Stomach (tissue), 9 donors: ENCODE data around the gene ZNF609. TPM values are rescaled to one million over a fixed set of nuclear protein-coding genes. Genes with fewer than 3 reads are reported as not detected.

Experiments used
- DNase-seq, 2 donors: peaks; one replicate each; pipeline versions ENCODE4 v3.0.0 to v3.0.0-alpha.2; 2013 to 2019
- H3K27ac ChIP-seq, 5 donors: fragments of 200-600 bp in 4 of 5; sonication (generic) in 4 of 5; one replicate each; pipeline ENCODE4 v1.5.1; 2013 to 2019; ENCODE audit warnings: mild to moderate bottlenecking in 1 of 5, moderate library complexity in 1 of 5
- H3K27me3 ChIP-seq, 3 donors: fragments of 200-600 bp; sonication (generic); one replicate each; pipeline ENCODE4 v1.5.1; 2017 to 2019; ENCODE audit warnings: mixed run types in 1 of 3
- H3K36me3 ChIP-seq, 4 donors: fragments of 200-600 bp; sonication (generic); 1 replicate in 3 of 4; 2 replicates in 1 of 4; pipeline ENCODE4 v1.5.1; 2016 to 2019
- H3K4me1 ChIP-seq, 4 donors: fragments of 200-600 bp; sonication (generic); one replicate each; pipeline ENCODE4 v1.5.1; 2016 to 2019
- H3K4me3 ChIP-seq, 4 donors: fragments of 200-600 bp; sonication (generic) in 3 of 4; one replicate each; pipeline ENCODE4 v1.5.1; 2016 to 2019; ENCODE audit warnings: mild to moderate bottlenecking in 1 of 4
- H3K9me3 ChIP-seq, 4 donors: fragments of 200-600 bp; sonication (generic); one replicate each; pipeline ENCODE4 v1.5.1; 2016 to 2019
- CTCF ChIP-seq, 7 experiments: fragments of 450-650 bp in 4 of 7; fragments of 200-600 bp in 3 of 7; sonication (generic) in 3 of 7; IDR thresholded peaks; one replicate each; pipeline ENCODE4 v1.5.1; 2016 to 2019; ENCODE audit warnings: antibody characterized with exemption in 7 of 7, control low read depth in 2 of 7, mild to moderate bottlenecking in 1 of 7
- EP300 ChIP-seq: sonication (generic); formaldehyde crosslinking; IDR thresholded peaks from one replicate; pipeline ENCODE4 v1.6.1; 2017; ENCODE audit warnings: antibody characterized with exemption
- POLR2A ChIP-seq, 4 donors: fragments of 450-650 bp; IDR thresholded peaks; one replicate each; pipeline ENCODE4 v1.6.1; 2016; ENCODE audit warnings: antibody characterized with exemption in 4 of 4, control low read depth in 2 of 4, mild to moderate bottlenecking in 1 of 4, moderate library complexity in 1 of 4
- POLR2AphosphoS5 ChIP-seq, 3 donors: sonication (generic); formaldehyde crosslinking; IDR thresholded peaks; one replicate each; pipeline ENCODE4 v1.6.1; 2016; ENCODE audit warnings: antibody characterized with exemption in 3 of 3
- WGBS, 5 donors: extraction: QIAGEN DNeasy Blood & Tissue Kit in 3 of 5; methylation state at CpG; one replicate each; pipeline versions ENCODE4 v1.1.5 to v1.1.7; 2013 to 2018; 5-methylcytosine and 5-hydroxymethylcytosine counted together
- intact Hi-C: fragments of 100-400 bp; cut with DNase I; formaldehyde crosslinking; loops from one replicate; pipeline ENCODE4 v1.15.1; 2023; ENCODE audit warnings: low total_unique reads
- polyA plus RNA-seq, 3 donors: library from polyadenylated mRNA; stranded (reverse); fragments of 200-250 nt; gene quantifications; one replicate each; pipeline ENCODE4 v1.2.3, GENCODE V29; 2013
- total RNA-seq, 5 donors: library from RNA; depleted of rRNA; stranded (reverse); fragments of >200 nt; gene quantifications; one replicate each; pipeline versions ENCODE4 v1.1.0 to v1.2.3, GENCODE V29; 2014 to 2016
- donor health status: healthy with polysubstance abuse.
- donor health status: Bipolar disorder and iron deficiency.
- donor health status: healthy.

Gene ZNF609
- total and polyA plus RNA-seq, 8 donors = 2.7 to 64.7 (median 27.0) TPM

- intact Hi-C loops = no loop called here
- H3K36me3 ChIP-seq = no peaks in the 10 kb centered on the region
- peak overlapping the region in 1 of 5 donors; percentile 20 for H3K27ac ChIP-seq
- no peaks in the 10 kb centered on the region for H3K27me3 ChIP-seq
- WGBS, 5 donors = 42 to 81% (median 66%) methylated on average over 1 of the region's 1 CpG
- TF ChIP-seq POLR2AphosphoS5 (IDR thresholded peaks at IDR 0.05) (no peak), EP300 (no peak), CTCF (IDR thresholded peaks at IDR 0.05) (no peak), POLR2A (IDR thresholded peaks at IDR 0.05) (no peak)
- H3K4me1 ChIP-seq = peaks cover 3 to 34% (median 26%) of the 10 kb centered on the region in 4 donors
- no peak for DNase-seq
- H3K4me3 ChIP-seq = no peak overlapping the region
- H3K9me3 ChIP-seq = no peaks in the 10 kb centered on the region
Observed at GRCh38 chr15:64574301-64575017, 114.1 kb downstream of the ZNF609 start.

- WGBS, 5 donors = 95 to 97% (median 95%) methylated on average over 9 of the region's 9 CpGs
- TF ChIP-seq POLR2AphosphoS5 (IDR thresholded peaks at IDR 0.05) = no peak
- TF ChIP-seq EP300 = no peak
- TF ChIP-seq POLR2A (IDR thresholded peaks at IDR 0.05) = no peak
- TF ChIP-seq CTCF (IDR thresholded peaks at IDR 0.05) = no peak
- no peak overlapping the region for H3K4me3 ChIP-seq
- H3K4me1 ChIP-seq = peaks cover 0 to 4% (median 0%) of the 10 kb centered on the region in 4 donors
- H3K36me3 ChIP-seq = no peaks in the 10 kb centered on the region
- H3K27me3 ChIP-seq = no peaks in the 10 kb centered on the region
- H3K9me3 ChIP-seq = peaks cover 0 to 12% (median 8%) of the 10 kb centered on the region in 4 donors
- DNase-seq = peak in 1 of 2 donors; percentile 27
- no peak overlapping the region for H3K27ac ChIP-seq
- intact Hi-C loops = no loop called here
Observed at GRCh38 chr15:64580696-64581407, 120.5 kb downstream of the ZNF609 start.

GRCh38 chr15:64581408-64581761 is 121.0 kb downstream of the ZNF609 start:
- H3K4me1 ChIP-seq = peaks cover 0 to 4% (median 3%) of the 10 kb centered on the region in 4 donors
- H3K27ac ChIP-seq = no peak overlapping the region
- no peaks in the 10 kb centered on the region for H3K36me3 ChIP-seq
- 70 to 100% (median 76%) methylated on average over 2 of the region's 2 CpGs for WGBS, 5 donors
- DNase-seq = no peak
- peaks cover 0 to 12% (median 8%) of the 10 kb centered on the region in 4 donors for H3K9me3 ChIP-seq
- intact Hi-C loops = no loop called here
- TF ChIP-seq EP300 (no peak), POLR2AphosphoS5 (IDR thresholded peaks at IDR 0.05) (no peak), POLR2A (IDR thresholded peaks at IDR 0.05) (no peak), CTCF (IDR thresholded peaks at IDR 0.05) (no peak)
- no peak overlapping the region for H3K4me3 ChIP-seq
- H3K27me3 ChIP-seq = no peaks in the 10 kb centered on the region

- peaks cover 0 to 7% (median 4%) of the 10 kb centered on the region in 4 donors for H3K4me1 ChIP-seq
- H3K27ac ChIP-seq = no peak overlapping the region
- H3K9me3 ChIP-seq = peaks cover 0 to 12% (median 8%) of the 10 kb centered on the region in 4 donors
- no peaks in the 10 kb centered on the region for H3K27me3 ChIP-seq
- DNase-seq = no peak
- 94 to 97% (median 95%) methylated on average over 3 of the region's 3 CpGs for WGBS, 5 donors
- no peak overlapping the region for H3K4me3 ChIP-seq
- intact Hi-C loops = no loop called here
- TF ChIP-seq EP300 = no peak
- no peaks in the 10 kb centered on the region for H3K36me3 ChIP-seq
Observed at GRCh38 chr15:64582202-64582601, 121.8 kb downstream of the ZNF609 start.
